HepG2 (cell line): ENCODE measurements around the gene EWSR1. TPM values are rescaled to one million over a fixed set of nuclear protein-coding genes. Genes with fewer than 3 reads are reported as not detected.

Experiments used
- ARID2 ChIP-seq: sonication (generic); formaldehyde crosslinking; IDR thresholded peaks from 2 replicates; pipeline ENCODE4 v1.8.1; 2022; ENCODE audit warnings: mild to moderate bottlenecking, missing genetic modification reagents, borderline replicate concordance
- CC2D1A ChIP-seq: sonication (generic); formaldehyde crosslinking; IDR thresholded peaks from 2 replicates; pipeline ENCODE4 v1.8.1; 2023; ENCODE audit warnings: mild to moderate bottlenecking, missing genetic modification reagents
- CREB1 ChIP-seq, 2 experiments: fragments of 450-650 bp in 1 of 2; IDR thresholded peaks; 2 replicates each; pipeline ENCODE4 v1.6.1; 2016 to 2017; ENCODE audit warnings: control low read depth in 1 of 2, mild to moderate bottlenecking in 1 of 2, missing compliant biosample characterization in 1 of 2, missing genetic modification characterization in 1 of 2
- DR1 ChIP-seq: sonication (generic); formaldehyde crosslinking; IDR thresholded peaks from 2 replicates; pipeline ENCODE4 v1.8.0; 2021; ENCODE audit warnings: mild to moderate bottlenecking, missing genetic modification reagents, inconsistent platforms
- HMGXB4 ChIP-seq, 2 experiments: sonication (generic) in 1 of 2; formaldehyde crosslinking in 1 of 2; IDR thresholded peaks; 2 replicates each; pipeline versions ENCODE4 v1.4.0 to v1.6.1; 2018 to 2020; ENCODE audit warnings: missing genetic modification reagents in 2 of 2, borderline replicate concordance in 1 of 2, low read depth in 1 of 2, mild to moderate bottlenecking in 1 of 2, missing biosample characterization in 1 of 2
- HNRNPK ChIP-seq: fragments of 200-400 bp; formaldehyde crosslinking; IDR thresholded peaks from 2 replicates; pipeline ENCODE4 v1.6.1; 2018; ENCODE audit warnings: low read length, low read depth, moderate library complexity, mild to moderate bottlenecking; ENCODE audit not compliant: poor library complexity, severe bottlenecking
- NONO ChIP-seq, 2 experiments: fragments of 450-650 bp in 1 of 2; sonication (generic) in 1 of 2; formaldehyde crosslinking in 1 of 2; IDR thresholded peaks in 1 of 2; conservative IDR thresholded peaks in 1 of 2; 2 replicates each; pipeline versions ENCODE4 v1.6.1 to v1.8.0; 2017 to 2022; ENCODE audit warnings: mild to moderate bottlenecking in 1 of 2, missing genetic modification reagents in 1 of 2, moderate library complexity in 1 of 2
- PAX8 ChIP-seq: sonication (generic); formaldehyde crosslinking; IDR thresholded peaks from 2 replicates; pipeline ENCODE4 v1.8.0; 2022; ENCODE audit warnings: mild to moderate bottlenecking, missing genetic modification reagents, borderline replicate concordance
- REPIN1 ChIP-seq: sonication (generic); formaldehyde crosslinking; IDR thresholded peaks from 2 replicates; pipeline ENCODE4 v1.8.0; 2022; ENCODE audit warnings: missing genetic modification reagents, low read depth, mild to moderate bottlenecking, borderline replicate concordance
- SAP130 ChIP-seq: IDR thresholded peaks from 2 replicates; pipeline ENCODE4 v1.6.1; 2016; ENCODE audit warnings: low read depth
- SIN3B ChIP-seq: fragments of 150-350 bp; IDR thresholded peaks from 2 replicates; pipeline ENCODE4 v1.6.1; 2014; ENCODE audit warnings: low read length
- SP140L ChIP-seq: sonication (generic); formaldehyde crosslinking; IDR thresholded peaks from 2 replicates; pipeline ENCODE4 v1.4.0; 2020; ENCODE audit warnings: missing genetic modification reagents, borderline replicate concordance
- STAG1 ChIP-seq: sonication (generic); formaldehyde crosslinking; IDR thresholded peaks from 2 replicates; pipeline ENCODE4 v1.4.0; 2020; ENCODE audit warnings: missing genetic modification reagents
- TCF7L2 ChIP-seq: IDR thresholded peaks from 2 replicates; pipeline ENCODE4 v1.6.1; 2011; ENCODE audit warnings: mild to moderate bottlenecking, low read depth, low read length, moderate library complexity
- ZBTB2 ChIP-seq: sonication (generic); formaldehyde crosslinking; IDR thresholded peaks from 2 replicates; pipeline ENCODE4 v1.8.0; 2022; ENCODE audit warnings: low read depth, missing genetic modification reagents
- ZBTB20 ChIP-seq: sonication (generic); formaldehyde crosslinking; IDR thresholded peaks from 2 replicates; pipeline ENCODE4 v1.8.1; 2023; ENCODE audit warnings: missing genetic modification reagents, low read depth, mild to moderate bottlenecking, borderline replicate concordance
- ZBTB46 ChIP-seq: sonication (generic); formaldehyde crosslinking; IDR thresholded peaks from 2 replicates; pipeline ENCODE4 v1.4.0; 2020; ENCODE audit warnings: mild to moderate bottlenecking, missing genetic modification reagents, borderline replicate concordance
- ZNF234 ChIP-seq: sonication (generic); formaldehyde crosslinking; conservative IDR thresholded peaks from 2 replicates; pipeline ENCODE4 v1.5.1; 2020; ENCODE audit warnings: mild to moderate bottlenecking, missing genetic modification reagents
- ZNF260 ChIP-seq: sonication (generic); formaldehyde crosslinking; IDR thresholded peaks from 2 replicates; pipeline ENCODE4 v1.4.0; 2020; ENCODE audit warnings: missing genetic modification reagents, low read depth, mild to moderate bottlenecking, borderline replicate concordance
- ZNF282 ChIP-seq: fragments of 450-650 bp; IDR thresholded peaks from 2 replicates; pipeline ENCODE4 v1.6.1; 2018; ENCODE audit not compliant: partially characterized antibody
- ZNF354B ChIP-seq: sonication (generic); formaldehyde crosslinking; IDR thresholded peaks from 2 replicates; pipeline ENCODE4 v1.8.0; 2022; ENCODE audit warnings: mild to moderate bottlenecking, missing genetic modification reagents
- ZNF501 ChIP-seq: sonication (generic); formaldehyde crosslinking; IDR thresholded peaks from 2 replicates; pipeline ENCODE4 v1.5.1; 2020; ENCODE audit warnings: mild to moderate bottlenecking, moderate library complexity, missing genetic modification reagents
- ZNF740 ChIP-seq: sonication (generic); formaldehyde crosslinking; IDR thresholded peaks from 2 replicates; pipeline ENCODE4 v1.4.0; 2020; ENCODE audit warnings: missing genetic modification reagents
- ZNF776 ChIP-seq: sonication (generic); formaldehyde crosslinking; IDR thresholded peaks from 2 replicates; pipeline ENCODE4 v1.4.0; 2020; ENCODE audit warnings: mild to moderate bottlenecking, missing genetic modification reagents
- ZSCAN25 ChIP-seq: sonication (generic); formaldehyde crosslinking; IDR thresholded peaks from 2 replicates; pipeline ENCODE4 v1.8.0; 2022; ENCODE audit warnings: mild to moderate bottlenecking, missing genetic modification reagents
- polyA plus RNA-seq, 8 experiments: library from polyadenylated mRNA; depleted of rRNA in 3 of 8; stranded (reverse) in 7 of 8; unstranded in 1 of 8; fragments of >200 nt; fragmentation: Illumina TruSeq in 4 of 8; extraction: Trizol in 4 of 8; gene quantifications; 2 replicates each; pipeline versions ENCODE4 v1.2.1 to v1.2.3, GENCODE V29; 2011 to 2016; ENCODE audit warnings: low read depth in 4 of 8, missing spikeins in 1 of 8, mixed read lengths in 1 of 8; ENCODE audit not compliant: insufficient read depth in 1 of 8
- total RNA-seq, 5 experiments: library from RNA; depleted of rRNA; stranded (reverse); fragments of >200 nt; fragmentation: Illumina TruSeq; extraction: Trizol; gene quantifications; 2 replicates each; pipeline ENCODE4 v1.2.3, GENCODE V29; 2016; ENCODE audit warnings: low read depth in 1 of 5

The EWSR1 gene
- total and polyA plus RNA-seq, 2 of the 13 experiments (the other 11 are each of a cell fraction or from before 2014, with no cell fraction given) = 211 to 326 TPM

GRCh38 chr22:29320546-29320945 is 52.5 kb downstream of the EWSR1 start (continued):
- TF ChIP-seq NONO (IDR thresholded peaks at IDR 0.05) = no peak
- no peak for TF ChIP-seq NONO (CRISPR knock-in tag; conservative IDR thresholded peaks at IDR 0.05)
- no peak for TF ChIP-seq ARID2 (CRISPR knock-in tag)
- TF ChIP-seq ZNF354B (CRISPR knock-in tag) = no peak
- 0 out of 2 replicates have a peak, but pooled peaks have one; percentile 17 for TF ChIP-seq SAP130 (CRISPR knock-in tag)
- no peak for TF ChIP-seq ZBTB46
- no peak for TF ChIP-seq ZBTB20 (CRISPR knock-in tag)
- TF ChIP-seq ZNF501 (CRISPR knock-in tag) = 0 out of 2 replicates have a peak, but pooled peaks have one; percentile 16
- peak; percentile 30 for TF ChIP-seq STAG1 (CRISPR knock-in tag)
- TF ChIP-seq ZNF740 (CRISPR knock-in tag) = no peak
- TF ChIP-seq ZNF776 (CRISPR knock-in tag) = no peak
- no peak for TF ChIP-seq ZBTB2 (CRISPR knock-in tag)
- no peak for TF ChIP-seq SP140L (CRISPR knock-in tag)
- no peak for TF ChIP-seq ZNF282
- TF ChIP-seq CREB1 (IDR thresholded peaks at IDR 0.05) = no peak
- no peak for TF ChIP-seq CREB1 (CRISPR knock-in tag; IDR thresholded peaks at IDR 0.05)
- TF ChIP-seq REPIN1 (CRISPR knock-in tag) = no peak
- TF ChIP-seq CC2D1A (CRISPR knock-in tag) = no peak
- TF ChIP-seq ZSCAN25 (CRISPR knock-in tag) = no peak
- TF ChIP-seq TCF7L2 = no peak
- TF ChIP-seq SIN3B = no peak
- TF ChIP-seq HMGXB4 (CRISPR knock-in tag; IDR thresholded peaks at IDR 0.05; ENCODE audit: borderline replicate concordance in 1 of 2, low read depth in 1 of 2) = no peak
- TF ChIP-seq PAX8 (CRISPR knock-in tag) = no peak
- no peak for TF ChIP-seq ZNF260 (CRISPR knock-in tag)
- TF ChIP-seq HNRNPK = no peak
- no peak for TF ChIP-seq DR1 (CRISPR knock-in tag)
- no peak for TF ChIP-seq ZNF234 (CRISPR knock-in tag)
